ENCODE measurements around the gene GEN1. TPM values are rescaled to one million over a fixed set of nuclear protein-coding genes. Genes with fewer than 3 reads are reported as not detected.

The GEN1 gene
- total and polyA plus RNA-seq, 2 of the 4 experiments (the other 2 are of a cell fraction) = 7.9 to 8.3 TPM

DNA sequence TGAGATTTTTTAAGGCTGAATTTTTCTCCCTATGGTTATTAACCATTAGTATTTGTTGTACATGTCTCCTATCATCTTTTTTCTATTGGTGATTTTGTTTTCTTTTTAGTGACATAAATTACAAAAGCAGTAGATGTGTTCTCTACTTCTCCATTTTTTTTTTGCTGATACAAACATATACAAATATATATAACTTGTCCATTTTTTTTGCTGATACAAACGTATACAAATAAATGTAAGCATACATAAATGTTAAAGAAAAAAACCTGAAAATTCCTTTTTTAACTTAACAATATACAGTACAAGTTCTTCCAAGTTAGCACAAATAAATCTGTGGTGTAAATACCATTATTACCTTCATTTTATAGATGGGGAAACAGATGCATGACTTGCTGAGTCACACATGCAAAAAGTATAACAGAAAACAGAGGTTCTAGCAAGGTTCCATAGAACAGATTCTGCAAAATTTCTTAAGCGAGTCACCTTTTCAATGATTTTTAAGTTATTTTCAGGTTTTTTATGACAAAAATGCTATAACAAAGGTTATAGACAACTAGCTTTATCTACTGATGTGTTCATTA lies 64.4 kb downstream of the GEN1 start:
- Histone ChIP-seq H2BK5ac (ENCODE audit: low read depth, low read length, poor library complexity, severe bottlenecking) (no peak overlapping the region), H3K9me1 (ENCODE audit: insufficient read depth, low read length) (no peaks in the 10 kb centered on the region), H3K18ac (ENCODE audit: low read depth, low read length) (no peak overlapping the region), H2BK15ac (ENCODE audit: low read depth, low read length) (no peak overlapping the region), H2BK20ac (ENCODE audit: low read depth, low read length) (no peak overlapping the region), H4K20me1 (ENCODE audit: insufficient read depth, low read length) (no peaks in the 10 kb centered on the region), H3K4me1 (ENCODE audit: control insufficient read depth, insufficient read depth, low read length) (no peaks in the 10 kb centered on the region), H3K9me3 (ENCODE audit: control insufficient read depth, insufficient read depth, low read length) (no peaks in the 10 kb centered on the region), H2AK5ac (ENCODE audit: low read depth, low read length) (no peak overlapping the region), H3K9ac (ENCODE audit: low read depth, low read length) (no peak overlapping the region), H3K14ac (replicated peaks; ENCODE audit: low read depth, low read length) (no peak overlapping the region), H3K56ac (ENCODE audit: extremely low read depth, insufficient read depth, low read length) (no peak overlapping the region), H4K8ac (ENCODE audit: low read depth in 2 of 2, low read length in 2 of 2) (no peak overlapping the region), H2AK9ac (replicated peaks; ENCODE audit: low read depth, low read length, poor library complexity) (no peak overlapping the region), H3K79me1 (ENCODE audit: low read depth in 1 of 2, low read length in 2 of 2) (no peaks in the 10 kb centered on the region), H2AFZ (replicated peaks; ENCODE audit: low read length, poor library complexity) (no peak overlapping the region), H3K27me3 (ENCODE audit: control insufficient read depth, insufficient read depth, low read length) (peaks cover 10% of the 10 kb centered on the region), H3K36me3 (ENCODE audit: control insufficient read depth, insufficient read depth, low read length) (no peaks in the 10 kb centered on the region), H4K91ac (ENCODE audit: insufficient read depth, low read depth, low read length) (no peak overlapping the region), H3K27ac (ENCODE audit: insufficient read depth, low read length) (no peak overlapping the region), H3K4me2 (ENCODE audit: low read depth, low read length) (no peak overlapping the region), H4K5ac (ENCODE audit: low read depth, low read length) (no peak overlapping the region), H3K4ac (ENCODE audit: low read depth, low read length) (no peak overlapping the region), H3K4me3 (ENCODE audit: insufficient read depth, low read depth, low read length) (no peak overlapping the region), H3K23ac (ENCODE audit: low read depth, low read length) (no peak overlapping the region), H2BK120ac (ENCODE audit: low read depth, low read length) (no peak overlapping the region)
- no TSS peak for BruUV-seq (replicated peaks)
- CTCF ChIA-PET = interaction anchor here (0.6 kb wide), 1 partner anchor 61 kb away, joined by 3 read pairs; no protein-coding TSS in a partner anchor
- dilution Hi-C loops (cut with HindIII; ENCODE audit: low sequenced_read_pairs, unreplicated experiment) = no loop called here
- intact Hi-C loops (cut with micrococcal nuclease) = no loop called here
- in situ Hi-C loops (cut with MboI; ENCODE audit: low sequenced_read_pairs) = no loop called here
- no CpG with 5 or more reads among the region's 2 CpGs for WGBS, 2 experiments (ENCODE audit: extremely low coverage in 2 of 2, insufficient read length in 1 of 2)
- DNase-seq (no peak), ATAC-seq (ENCODE audit: low read depth) (no peak)
- POLR2A ChIA-PET (ENCODE audit: unreplicated experiment) = no interaction called here
- TF ChIP-seq MAFK (IDR thresholded peaks at IDR 0.05; ENCODE audit: low read depth, low read length) = peak; percentile 27; the same call in 1 of the 2 replicates
- TF ChIP-seq CHD1 (IDR thresholded peaks at IDR 0.05; ENCODE audit: low read depth, low read length) = no peak
- TF ChIP-seq MXI1 (IDR thresholded peaks at IDR 0.05; ENCODE audit: borderline replicate concordance, low read depth, low read length) = no peak
- TF ChIP-seq ELK1 (IDR thresholded peaks at IDR 0.05; ENCODE audit: borderline replicate concordance, low read depth, low read length) = no peak
- no peak for TF ChIP-seq NFE2L2 (IDR thresholded peaks at IDR 0.05; ENCODE audit: low read depth, low read length)
- TF ChIP-seq POLR2A (IDR thresholded peaks at IDR 0.05; ENCODE audit: low read depth, low read length) = no peak
